Muscle of arm (tissue), 12 donors: ENCODE data around the gene FAM13A. TPM values are rescaled to one million over a fixed set of nuclear protein-coding genes. Genes with fewer than 3 reads are reported as not detected.
"Not testable (repeated sequence)": the region's sequence is repeated elsewhere in the genome, so short reads cannot be mapped to it uniquely, and the experiment has no call there.

Experiments used
- DNase-seq: peaks from one replicate; pipeline ENCODE4 v3.0.0-alpha.2; 2013
- polyA plus RNA-seq, 12 donors: library from polyadenylated mRNA; unstranded; fragments of 120-200 nt; gene quantifications; one replicate each; pipeline ENCODE4 v1.2.1, GENCODE V29; 2013; ENCODE audit not compliant: insufficient read length in 12 of 12

The FAM13A gene
- polyA plus RNA-seq, 12 donors: 26.8 to 46.3 (median 40.0) TPM; not detected in 1

DNA sequence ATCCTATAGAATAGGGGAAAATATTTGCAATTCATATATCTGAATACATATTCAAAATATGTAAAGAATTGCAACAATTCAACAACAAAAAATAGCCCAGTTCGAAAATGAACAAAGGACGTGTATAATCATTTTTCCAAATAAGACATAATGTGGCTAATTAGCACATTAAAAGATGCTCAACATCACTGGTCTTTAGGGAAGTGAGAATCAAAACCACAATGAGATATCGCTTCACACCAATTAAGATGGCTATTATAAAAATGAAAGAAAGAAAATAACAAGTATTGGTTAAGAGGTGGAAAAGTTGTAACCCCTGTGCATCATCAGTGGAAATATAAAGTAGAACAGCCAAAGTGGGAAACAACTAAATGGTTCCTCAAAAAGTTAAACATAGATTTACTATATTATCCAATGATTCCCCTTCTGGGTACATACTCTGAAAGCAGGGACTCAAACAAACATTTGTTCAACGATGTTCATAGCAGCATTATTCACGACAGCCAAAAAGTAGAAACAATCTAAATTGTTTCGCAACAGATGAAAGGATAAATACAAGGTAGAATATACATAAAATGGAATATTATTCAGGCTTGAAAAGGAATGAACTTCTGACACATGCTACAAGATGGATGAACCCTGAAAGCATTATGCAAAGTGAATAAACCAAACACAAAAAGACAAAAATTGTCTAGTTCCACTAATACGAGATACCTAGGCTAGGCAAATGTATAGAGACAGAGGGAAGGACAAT is 12.7 kb downstream of the FAM13A start:
- no peak for DNase-seq

GRCh38 chr4:89042055-89042454 is 14.9 kb downstream of the FAM13A start:
- no peak for DNase-seq

DNA sequence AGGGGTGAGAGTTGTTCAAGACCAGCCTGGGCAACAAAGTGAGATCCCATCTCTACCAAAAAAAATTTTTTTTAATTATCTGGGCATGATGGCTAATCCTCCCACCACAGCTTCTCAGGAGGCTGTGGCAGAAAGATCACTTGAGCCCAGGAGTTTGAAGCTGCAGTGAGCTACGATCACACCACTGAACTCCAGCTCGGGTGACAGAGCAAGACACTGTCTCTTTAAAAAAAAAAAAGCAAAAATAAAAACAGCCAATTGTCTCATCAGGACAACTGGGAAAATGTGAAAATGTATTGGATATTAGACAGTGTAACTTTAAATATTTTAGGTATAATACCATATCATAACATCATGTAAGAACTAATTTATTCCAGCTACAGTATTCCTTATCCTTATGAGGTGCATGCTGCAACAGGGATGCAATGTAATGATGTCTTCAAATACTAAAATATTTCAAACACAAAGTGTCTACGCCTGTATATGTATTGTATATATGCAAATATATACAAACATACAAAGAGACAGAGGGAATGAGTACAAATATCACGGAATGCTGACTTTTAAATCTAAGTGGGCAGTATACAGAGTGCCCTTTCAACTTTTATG is 17.2 kb downstream of the FAM13A start:
- no peak for DNase-seq

DNA sequence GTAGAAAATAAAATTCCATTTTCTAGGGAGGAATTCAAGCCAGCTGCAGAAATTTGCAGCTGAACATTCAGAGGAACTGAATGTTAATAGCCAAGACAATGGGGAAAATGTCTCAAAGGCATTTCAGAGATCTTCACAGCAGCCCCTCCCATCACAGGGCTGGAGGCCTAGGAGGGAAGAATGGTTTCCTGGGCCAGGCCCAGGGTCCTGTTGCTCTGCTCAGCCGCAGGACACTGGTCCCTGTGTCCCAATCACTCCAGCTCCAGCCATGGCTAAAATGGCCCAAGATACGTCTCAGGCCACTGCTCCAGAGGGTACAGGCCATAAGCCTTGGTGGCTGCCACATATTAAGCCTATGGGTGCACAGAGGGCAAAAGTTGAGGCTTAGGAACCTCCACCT is 20.4 kb downstream of the FAM13A start:
- DNase-seq: no peak

GRCh38 chr4:89031272-89031671 is 25.7 kb downstream of the FAM13A start:
- no peak for DNase-seq

GRCh38 chr4:89029591-89029990 is 27.4 kb downstream of the FAM13A start:
- no peak for DNase-seq

GRCh38 chr4:89026542-89026941 is 30.4 kb downstream of the FAM13A start:
- no peak for DNase-seq

DNA sequence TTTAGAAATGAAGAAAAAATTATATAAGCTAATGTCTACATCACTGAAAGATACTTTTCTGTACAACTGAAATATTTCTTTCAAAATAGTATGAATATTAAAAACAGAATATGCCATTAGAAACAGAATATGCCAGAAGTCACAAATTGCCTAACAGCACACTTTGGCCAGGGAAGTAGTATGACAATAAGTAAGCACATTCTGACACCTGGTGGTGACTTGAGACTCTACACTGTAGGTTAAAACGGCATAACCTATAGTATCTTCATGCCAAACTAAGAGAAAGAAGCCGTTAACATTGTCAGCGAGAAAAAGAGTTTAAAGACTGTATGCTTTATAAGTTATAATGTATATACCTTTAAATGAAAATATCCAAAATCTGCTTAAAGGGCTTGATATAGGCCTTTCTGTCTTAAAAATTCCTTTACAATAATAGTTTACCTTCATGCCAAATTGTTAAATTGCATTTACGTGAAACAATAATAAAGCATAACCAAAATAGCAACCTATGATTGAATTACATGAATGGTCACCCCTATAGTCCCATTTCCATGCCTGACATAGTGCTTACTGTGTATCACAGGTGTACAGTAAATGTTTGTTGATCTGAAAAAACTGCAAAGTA is 32.8 kb downstream of the FAM13A start:
- peak; percentile 81 for DNase-seq

DNA sequence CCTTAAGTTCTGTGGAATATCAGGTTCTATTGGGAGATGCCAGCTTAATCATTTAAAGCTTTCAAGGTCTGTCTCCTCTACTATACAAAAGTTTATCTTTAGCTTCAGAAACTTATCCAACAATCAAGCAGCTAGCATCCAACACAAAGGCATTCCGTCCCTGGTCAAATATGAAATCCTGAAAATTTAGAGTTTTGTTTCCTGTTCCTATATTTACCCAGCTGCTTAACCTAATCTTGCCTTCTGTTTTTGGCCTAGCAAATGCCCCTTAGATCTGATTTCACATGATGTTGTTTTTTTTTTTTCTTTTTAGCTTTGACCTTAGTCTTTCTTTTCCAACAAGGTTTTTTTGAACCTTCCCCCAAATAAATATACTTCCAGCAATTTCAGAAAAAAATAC is 33.8 kb downstream of the FAM13A start:
- DNase-seq: no peak

DNA sequence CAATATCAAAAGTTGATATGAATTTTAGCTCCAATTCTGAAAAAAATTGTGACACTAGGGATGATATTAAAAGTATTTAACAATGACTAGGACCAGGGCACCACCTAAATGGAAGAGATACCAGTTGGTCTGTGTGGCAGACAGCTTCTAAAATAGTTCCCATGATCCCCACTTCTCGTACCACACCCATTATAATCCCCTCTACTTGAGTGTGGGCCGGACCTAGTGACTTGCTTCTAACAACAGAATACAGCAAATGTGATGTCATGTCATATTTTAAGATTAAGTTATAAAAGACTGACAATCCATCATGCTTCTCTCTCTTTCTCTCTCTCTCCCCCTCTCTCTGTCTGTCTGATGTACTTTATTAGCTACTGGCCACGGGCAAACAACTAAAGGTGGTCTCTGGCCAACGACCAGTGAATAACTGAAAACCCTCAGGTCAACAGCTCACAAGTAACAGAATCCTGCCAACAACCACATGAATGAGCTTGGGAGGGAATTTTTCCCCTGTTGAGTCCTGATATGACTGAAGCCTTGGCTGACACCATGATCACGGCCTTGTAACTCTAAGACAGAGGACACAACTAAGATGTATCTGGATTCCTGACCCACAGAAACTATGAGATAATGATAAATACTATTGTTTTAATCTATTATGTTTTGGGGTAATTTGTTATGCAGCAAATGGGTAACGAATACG is 34.4 kb downstream of the FAM13A start:
- DNase-seq: no peak

DNA sequence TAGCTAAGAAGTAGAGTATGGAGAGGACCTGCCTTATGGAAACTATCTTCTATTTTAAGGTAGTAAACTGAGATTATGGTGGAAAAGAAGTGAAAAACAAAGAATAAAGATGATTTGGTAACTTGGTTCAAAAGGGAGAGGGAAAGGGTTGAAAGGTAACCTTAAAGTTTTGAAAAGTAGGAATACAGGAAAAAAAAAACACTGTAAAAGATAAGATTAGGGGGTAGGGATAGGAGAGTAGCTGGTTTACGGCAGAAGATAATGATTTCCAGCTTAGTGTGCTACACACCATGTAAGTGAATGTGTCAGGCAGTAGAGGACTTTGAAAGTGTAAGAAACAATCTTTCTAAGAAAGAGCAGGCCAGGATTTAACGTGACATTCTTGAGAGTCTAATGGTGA is 35.3 kb downstream of the FAM13A start:
- DNase-seq: no peak

DNA sequence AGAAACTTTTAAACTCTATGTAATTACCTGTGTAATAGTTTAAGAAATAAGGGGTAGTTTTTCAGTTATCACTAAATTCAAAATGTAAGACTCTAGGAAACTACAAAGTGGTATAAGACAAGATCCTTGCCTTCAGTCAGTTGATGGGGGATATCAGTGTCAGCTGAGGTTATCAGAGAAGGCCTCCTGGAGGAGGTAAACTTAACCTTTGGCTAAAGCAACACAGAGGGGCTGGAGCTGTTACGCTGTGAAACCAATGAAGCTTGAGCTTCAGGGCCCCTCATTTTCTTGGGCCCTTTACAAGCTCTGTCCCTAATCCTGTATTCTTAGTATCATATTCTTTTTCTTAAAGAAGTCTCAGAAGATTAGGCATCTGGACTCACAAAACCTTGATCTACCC is 35.9 kb downstream of the FAM13A start:
- DNase-seq: no peak

DNA sequence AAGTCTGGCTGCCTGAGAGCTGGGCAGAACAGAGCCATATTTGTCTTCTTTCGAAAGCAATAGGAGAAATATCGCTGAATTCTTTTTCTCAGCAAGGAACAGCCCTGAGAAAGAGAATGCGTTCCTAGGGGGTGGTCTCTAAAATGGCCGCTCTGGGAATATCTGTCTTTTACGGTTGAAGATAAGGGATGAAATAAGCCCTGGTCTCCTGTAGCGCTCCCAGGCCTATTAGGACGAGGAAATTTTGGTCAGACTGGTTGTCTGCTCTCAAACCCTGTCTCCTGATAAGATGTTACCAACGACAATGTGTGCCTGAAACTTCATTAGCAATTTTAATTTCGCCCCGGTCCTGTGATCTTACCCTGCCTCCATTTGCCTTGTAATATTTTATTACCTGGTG is 42.1 kb downstream of the FAM13A start:
- not testable (repeated sequence) for DNase-seq

GRCh38 chr4:89009761-89010369 is 47.1 kb downstream of the FAM13A start:
- DNase-seq: no peak

- no peak for DNase-seq
These were observed 47.9 kb downstream of the FAM13A start for GRCh38 chr4:89009115-89009514.

DNA sequence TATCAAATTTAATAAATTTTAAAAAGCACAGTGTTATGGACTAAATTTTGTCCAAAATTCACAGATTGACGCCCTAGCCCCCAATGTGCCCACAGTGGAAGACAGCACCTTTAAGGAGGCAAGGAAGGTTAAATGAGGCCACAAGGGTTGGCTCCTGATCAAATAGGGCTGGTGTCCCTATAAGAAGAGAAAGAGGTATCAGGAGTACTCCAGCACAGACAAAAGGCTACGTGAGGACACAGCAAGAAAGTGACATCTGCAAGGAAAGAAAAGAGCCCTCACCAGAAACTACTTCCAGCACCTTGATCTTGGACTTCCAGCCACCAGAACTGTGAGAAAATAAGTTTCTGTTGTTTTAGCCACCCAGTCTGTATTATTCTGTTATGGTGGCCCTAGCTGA is 48.8 kb downstream of the FAM13A start:
- no peak for DNase-seq

DNA sequence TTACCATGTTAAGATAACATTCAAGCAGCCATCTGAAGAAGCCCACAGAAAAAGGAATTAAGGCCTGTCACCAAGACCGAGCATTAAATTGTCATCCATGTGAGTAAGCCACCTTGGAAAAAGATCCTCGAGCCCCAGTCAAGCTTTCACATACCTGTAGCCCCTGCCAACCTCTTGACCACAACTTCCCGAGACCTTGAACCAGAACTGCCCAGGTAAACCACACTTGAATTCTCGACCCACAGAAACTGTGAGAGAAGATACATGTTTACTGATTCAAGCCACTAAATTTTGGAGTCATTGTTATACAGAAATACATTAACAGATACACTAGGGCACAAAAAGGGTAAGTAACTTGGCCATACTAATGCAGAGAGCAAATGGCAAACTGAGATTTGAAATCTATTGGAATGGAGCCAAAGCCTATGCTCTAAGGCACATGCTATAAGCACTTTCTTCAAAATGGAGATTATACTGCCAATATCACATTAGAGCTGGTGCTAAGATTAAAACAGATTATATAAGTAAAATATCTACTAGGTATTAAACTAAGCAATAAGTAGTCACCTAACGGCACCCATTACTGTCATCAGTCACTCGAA is 49.5 kb downstream of the FAM13A start:
- DNase-seq: no peak

- no peak for DNase-seq
These were observed 50.7 kb downstream of the FAM13A start for GRCh38 chr4:89006307-89006706.

DNA sequence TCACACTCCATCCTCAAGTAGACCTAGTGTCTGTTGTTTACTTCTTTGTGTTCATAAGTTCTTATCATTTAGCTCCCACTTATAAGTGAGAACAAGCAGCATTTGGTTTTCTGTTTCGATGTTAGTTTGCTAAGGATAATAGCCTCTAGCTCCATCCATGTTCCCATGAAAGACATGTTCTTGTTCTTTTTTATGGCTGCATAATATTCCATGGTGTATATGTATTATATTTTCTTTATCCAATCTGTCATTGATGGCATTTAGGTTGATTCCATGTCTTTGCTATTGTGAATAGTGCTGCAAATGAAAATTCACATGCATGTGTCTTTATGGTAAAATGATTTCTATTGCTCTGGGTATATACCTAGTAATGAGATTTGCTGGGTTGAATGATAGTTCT is 51.9 kb downstream of the FAM13A start:
- DNase-seq: not testable (repeated sequence)

DNA sequence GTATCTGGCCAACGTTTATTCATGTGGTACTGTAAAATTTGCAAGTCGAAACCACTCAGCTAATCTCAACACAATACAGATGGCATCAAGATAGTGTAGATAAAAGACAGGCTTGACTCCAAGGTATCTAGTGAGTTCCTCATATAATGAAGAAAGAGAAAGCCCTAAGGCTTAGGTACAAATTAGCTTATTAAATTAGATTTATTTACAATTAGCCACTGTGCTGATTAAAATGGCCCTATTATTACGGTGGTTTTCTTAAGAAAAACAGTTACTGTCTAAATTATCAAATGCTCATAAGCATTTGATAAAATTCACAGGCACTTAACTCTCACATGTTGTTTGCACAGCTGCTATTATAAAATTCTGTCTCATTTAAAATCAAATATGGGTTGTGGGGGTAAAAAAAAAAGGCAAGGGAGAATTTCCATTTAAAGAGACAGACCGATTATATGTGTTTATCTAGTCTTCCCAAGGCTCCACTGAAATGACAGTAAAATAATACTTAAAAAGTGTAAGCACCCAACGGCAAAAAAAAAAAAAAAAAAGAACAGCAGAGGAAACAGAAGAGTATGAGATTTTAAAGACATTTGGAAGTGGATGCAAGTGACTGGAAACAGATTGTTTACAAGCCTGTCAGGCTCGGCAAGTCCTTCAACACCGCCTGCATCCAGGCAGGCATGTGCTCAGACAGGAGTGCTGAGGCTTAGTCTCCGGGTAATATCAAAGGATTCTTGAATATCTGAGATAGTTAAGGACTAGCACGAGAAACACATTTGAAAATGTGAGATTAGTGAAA is 55.1 kb downstream of the FAM13A start:
- DNase-seq: no peak

- DNase-seq: peak; percentile 31
These were observed 56.1 kb downstream of the FAM13A start for GRCh38 chr4:89000844-89001360.
